Astrocyte (in vitro differentiated cells and primary cell): ENCODE results near the gene NLN. TPM values are rescaled to one million over a fixed set of nuclear protein-coding genes. Genes with fewer than 3 reads are reported as not detected.

Experiments
- DNase-seq: peaks from one replicate; pipeline ENCODE4 v3.0.0-alpha.2; 2010; ENCODE audit warnings: low read depth
- FAIRE-seq: peaks from 2 replicates; lab custom pipeline; 2011; peaks lifted over from hg19 to GRCh38; lab: Jason Lieb, UNC
- H2AFZ ChIP-seq: 2 replicates; pipeline ENCODE4 v1.6.0; 2012; ENCODE audit warnings: low read depth, low read length, inconsistent platforms
- H3K27ac ChIP-seq: 2 replicates; pipeline ENCODE4 v1.5.1; 2011; ENCODE audit warnings: low read depth, low read length, inconsistent platforms
- H3K27me3 ChIP-seq: 2 replicates; pipeline ENCODE4 v1.6.0; 2011; ENCODE audit warnings: low read length, inconsistent platforms; ENCODE audit not compliant: insufficient read depth
- H3K36me3 ChIP-seq: 2 replicates; pipeline ENCODE4 v1.5.1; 2011; ENCODE audit warnings: low read length, inconsistent platforms; ENCODE audit not compliant: insufficient read depth
- H3K4me1 ChIP-seq: 2 replicates; pipeline ENCODE4 v1.5.1; 2011; ENCODE audit warnings: low read length, inconsistent platforms; ENCODE audit not compliant: insufficient read depth
- H3K4me2 ChIP-seq: 2 replicates; pipeline ENCODE4 v1.6.0; 2012; ENCODE audit warnings: low read length, inconsistent platforms
- H3K4me3 ChIP-seq: 2 replicates; pipeline ENCODE4 v1.5.1; 2011; ENCODE audit warnings: low read depth, mild to moderate bottlenecking, low read length, inconsistent platforms; ENCODE audit not compliant: insufficient read depth
- H3K79me2 ChIP-seq: 2 replicates; pipeline ENCODE4 v1.6.0; 2012; ENCODE audit warnings: mild to moderate bottlenecking, low read length, inconsistent platforms; ENCODE audit not compliant: insufficient read depth
- H3K9ac ChIP-seq: 2 replicates; pipeline ENCODE4 v1.6.0; 2012; ENCODE audit warnings: mild to moderate bottlenecking, low read length, inconsistent platforms
- H3K9me3 ChIP-seq: 2 replicates; pipeline ENCODE4 v1.5.1; 2012; ENCODE audit warnings: low read depth, mild to moderate bottlenecking, low read length, inconsistent platforms; ENCODE audit not compliant: insufficient read depth
- H4K20me1 ChIP-seq: 2 replicates; pipeline ENCODE4 v1.6.0; 2012; ENCODE audit warnings: low read length, inconsistent platforms; ENCODE audit not compliant: insufficient read depth
- H3K27ac Mint-ChIP-seq: one replicate; pipeline ENCODE4 v1.8.0; 2021; ENCODE audit warnings: mild to moderate bottlenecking, mixed read lengths; ENCODE audit not compliant: unreplicated experiment
- H3K27me3 Mint-ChIP-seq: one replicate; pipeline ENCODE4 v1.8.0; 2021; ENCODE audit warnings: low read depth, mixed read lengths; ENCODE audit not compliant: unreplicated experiment
- H3K36me3 Mint-ChIP-seq: one replicate; pipeline ENCODE4 v1.8.0; 2021; ENCODE audit warnings: low read depth, mixed read lengths; ENCODE audit not compliant: unreplicated experiment
- H3K4me1 Mint-ChIP-seq: one replicate; pipeline ENCODE4 v1.8.0; 2021; ENCODE audit warnings: low read depth, mixed read lengths; ENCODE audit not compliant: unreplicated experiment
- H3K4me3 Mint-ChIP-seq: one replicate; pipeline ENCODE4 v1.8.0; 2021; ENCODE audit warnings: mild to moderate bottlenecking, moderate library complexity, mixed read lengths; ENCODE audit not compliant: unreplicated experiment
- H3K9me3 Mint-ChIP-seq: one replicate; pipeline ENCODE4 v1.8.0; 2021; ENCODE audit warnings: mild to moderate bottlenecking, mixed read lengths; ENCODE audit not compliant: unreplicated experiment
- CTCF ChIP-seq: IDR thresholded peaks from 2 replicates; pipeline ENCODE4 v1.5.1; 2011; ENCODE audit warnings: low read depth, mild to moderate bottlenecking, inconsistent platforms, low read length, moderate library complexity; ENCODE audit not compliant: insufficient read depth
- EZH2 ChIP-seq: IDR thresholded peaks from 2 replicates; pipeline ENCODE4 v1.6.1; 2012; ENCODE audit warnings: mild to moderate bottlenecking, low read length, inconsistent platforms; ENCODE audit not compliant: insufficient read depth
- total RNA-seq: library from RNA; stranded (reverse); gene quantifications from 2 replicates; pipeline ENCODE4 v1.2.1, GENCODE V29; 2021

NLN gene
- total RNA-seq, 1 donor from 2014 or later = 65.2 TPM

- peaks cover 7% of the 10 kb centered on the region for H3K36me3 ChIP-seq
- H3K9ac ChIP-seq = no peak overlapping the region
- H4K20me1 ChIP-seq = no peaks in the 10 kb centered on the region
- Mint-ChIP-seq H3K9me3 (peaks cover 2% of the 10 kb centered on the region), H3K4me1 (peaks cover 9% of the 10 kb centered on the region), H3K27ac (no peak overlapping the region), H3K36me3 (peaks cover 29% of the 10 kb centered on the region), H3K4me3 (no peak overlapping the region), H3K27me3 (no peaks in the 10 kb centered on the region)
- H3K27ac ChIP-seq = peak overlapping the region; percentile 72
- H3K27me3 ChIP-seq = no peaks in the 10 kb centered on the region
- H3K4me3 ChIP-seq = no peak overlapping the region
- no peaks in the 10 kb centered on the region for H3K9me3 ChIP-seq
- TF ChIP-seq EZH2 (no peak), CTCF (no peak)
- H2AFZ ChIP-seq = no peak overlapping the region
- H3K4me2 ChIP-seq = peak overlapping the region; percentile 30
- peak; percentile 53 for DNase-seq
- no peak for FAIRE-seq
- H3K79me2 ChIP-seq = no peaks in the 10 kb centered on the region
- H3K4me1 ChIP-seq = peaks cover 39% of the 10 kb centered on the region
These were observed 89.9 kb downstream of the NLN start for GRCh38 chr5:65811885-65812284.

- no peaks in the 10 kb centered on the region for H4K20me1 ChIP-seq
- Mint-ChIP-seq H3K27ac (no peak overlapping the region), H3K9me3 (peaks cover 2% of the 10 kb centered on the region), H3K36me3 (peaks cover 28% of the 10 kb centered on the region), H3K4me1 (peaks cover 9% of the 10 kb centered on the region), H3K4me3 (no peak overlapping the region), H3K27me3 (no peaks in the 10 kb centered on the region)
- H2AFZ ChIP-seq = no peak overlapping the region
- no peak overlapping the region for H3K27ac ChIP-seq
- H3K79me2 ChIP-seq = no peaks in the 10 kb centered on the region
- TF ChIP-seq EZH2 = no peak
- TF ChIP-seq CTCF = no peak
- no peak overlapping the region for H3K4me2 ChIP-seq
- no peak for DNase-seq
- no peak for FAIRE-seq
- H3K9ac ChIP-seq = no peak overlapping the region
- no peaks in the 10 kb centered on the region for H3K27me3 ChIP-seq
- no peaks in the 10 kb centered on the region for H3K9me3 ChIP-seq
- peaks cover 11% of the 10 kb centered on the region for H3K36me3 ChIP-seq
- no peak overlapping the region for H3K4me3 ChIP-seq
- peaks cover 39% of the 10 kb centered on the region for H3K4me1 ChIP-seq
These were observed 90.6 kb downstream of the NLN start for GRCh38 chr5:65812648-65813047.

- Histone ChIP-seq H3K27ac (no peak overlapping the region), H3K36me3 (peaks cover 11% of the 10 kb centered on the region), H3K4me2 (no peak overlapping the region), H2AFZ (no peak overlapping the region), H3K4me1 (peaks cover 36% of the 10 kb centered on the region), H4K20me1 (no peaks in the 10 kb centered on the region), H3K9me3 (no peaks in the 10 kb centered on the region), H3K27me3 (no peaks in the 10 kb centered on the region), H3K79me2 (no peaks in the 10 kb centered on the region), H3K9ac (no peak overlapping the region), H3K4me3 (no peak overlapping the region)
- Mint-ChIP-seq H3K36me3 (peaks cover 25% of the 10 kb centered on the region), H3K27ac (no peak overlapping the region), H3K4me1 (peaks cover 7% of the 10 kb centered on the region), H3K9me3 (peaks cover 2% of the 10 kb centered on the region), H3K27me3 (no peaks in the 10 kb centered on the region), H3K4me3 (no peak overlapping the region)
- DNase-seq (no peak), FAIRE-seq (no peak)
- no peak for TF ChIP-seq EZH2
- TF ChIP-seq CTCF = no peak
These were observed 91.2 kb downstream of the NLN start for GRCh38 chr5:65813174-65813573.
